ENCODE results near the gene PPP2R3C. TPM values are rescaled to one million over a fixed set of nuclear protein-coding genes. Genes with fewer than 3 reads are reported as not detected.
"Not testable (repeated sequence)": the region's sequence is repeated elsewhere in the genome, so short reads cannot be mapped to it uniquely, and the experiment has no call there.

PPP2R3C gene
- total RNA-seq, 1 donor from 2014 or later: 15.0 TPM

GRCh38 chr14:35068238-35069012 is 53.4 kb downstream of the PPP2R3C start:
- no peak for FAIRE-seq
- no peak for DNase-seq (ENCODE audit: low read depth)
- no peaks in the 10 kb centered on the region for H3K27me3 ChIP-seq (ENCODE audit: control insufficient read depth, insufficient read depth, low read length)
- peaks cover 6% of the 10 kb centered on the region for H3K36me3 ChIP-seq (ENCODE audit: control insufficient read depth, insufficient read depth, low read length)
- no peak overlapping the region for H3K4me3 ChIP-seq (ENCODE audit: low read depth, low read length)
- no peak for TF ChIP-seq CTCF (IDR thresholded peaks at IDR 0.05; ENCODE audit: insufficient read depth, low read length, severe bottlenecking)

DNA sequence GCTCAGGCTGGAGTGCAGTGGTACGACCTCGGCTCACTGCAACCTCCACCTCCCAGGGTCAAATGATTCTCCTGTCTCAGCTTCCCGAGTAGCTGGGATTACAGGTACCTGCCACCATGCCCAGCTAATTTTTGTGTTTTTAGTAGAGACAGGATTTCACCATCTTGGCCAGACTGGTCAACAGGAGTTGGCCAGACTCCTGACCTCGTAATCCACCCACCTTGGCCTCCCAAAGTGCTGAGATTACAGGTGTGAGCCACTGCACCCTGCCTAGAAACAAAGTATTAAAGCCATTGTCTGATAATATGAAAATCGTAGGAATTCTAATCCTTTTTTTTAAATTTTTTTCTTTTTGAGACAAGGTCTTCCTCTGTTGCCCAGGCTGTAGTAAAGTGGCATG is 56.1 kb downstream of the PPP2R3C start:
- not testable (repeated sequence) for H3K27me3 ChIP-seq (ENCODE audit: control insufficient read depth, insufficient read depth, low read length); H3K36me3 ChIP-seq (ENCODE audit: control insufficient read depth, insufficient read depth, low read length); DNase-seq (ENCODE audit: low read depth); FAIRE-seq; H3K4me3 ChIP-seq (ENCODE audit: low read depth, low read length)

GRCh38 chr14:35061113-35061791 is 60.5 kb downstream of the PPP2R3C start:
- not testable (repeated sequence) for FAIRE-seq; H3K36me3 ChIP-seq (ENCODE audit: control insufficient read depth, insufficient read depth, low read length); H3K27me3 ChIP-seq (ENCODE audit: control insufficient read depth, insufficient read depth, low read length); H3K4me3 ChIP-seq (ENCODE audit: low read depth, low read length)
- DNase-seq (ENCODE audit: low read depth): peak; percentile 76

DNA sequence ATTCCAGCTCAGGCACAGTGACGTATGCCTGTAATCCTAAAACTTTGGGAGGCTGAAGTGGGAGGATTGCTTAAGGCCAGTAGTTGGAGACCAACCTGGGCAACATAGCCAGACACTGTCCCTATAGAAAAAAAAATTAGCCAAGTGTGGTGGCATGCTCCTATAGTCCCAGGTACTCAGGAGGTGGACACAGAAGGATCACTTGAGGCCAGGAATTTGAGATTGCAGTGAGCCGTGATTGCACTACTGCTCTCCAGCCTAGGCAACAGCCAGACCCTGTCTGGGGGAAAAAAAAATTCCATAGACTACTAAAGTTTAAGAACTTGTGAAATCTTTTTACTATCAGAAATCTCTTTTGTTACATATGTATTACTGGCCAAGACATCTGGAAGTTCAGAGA is 69.2 kb downstream of the PPP2R3C start:
- FAIRE-seq (no peak), DNase-seq (ENCODE audit: low read depth) (no peak)
- H3K4me3 ChIP-seq (ENCODE audit: low read depth, low read length): no peak overlapping the region
- H3K36me3 ChIP-seq (ENCODE audit: control insufficient read depth, insufficient read depth, low read length): peaks cover 3% of the 10 kb centered on the region
- TF ChIP-seq CTCF (IDR thresholded peaks at IDR 0.05; ENCODE audit: insufficient read depth, low read length, severe bottlenecking): no peak
- no peaks in the 10 kb centered on the region for H3K27me3 ChIP-seq (ENCODE audit: control insufficient read depth, insufficient read depth, low read length)

DNA sequence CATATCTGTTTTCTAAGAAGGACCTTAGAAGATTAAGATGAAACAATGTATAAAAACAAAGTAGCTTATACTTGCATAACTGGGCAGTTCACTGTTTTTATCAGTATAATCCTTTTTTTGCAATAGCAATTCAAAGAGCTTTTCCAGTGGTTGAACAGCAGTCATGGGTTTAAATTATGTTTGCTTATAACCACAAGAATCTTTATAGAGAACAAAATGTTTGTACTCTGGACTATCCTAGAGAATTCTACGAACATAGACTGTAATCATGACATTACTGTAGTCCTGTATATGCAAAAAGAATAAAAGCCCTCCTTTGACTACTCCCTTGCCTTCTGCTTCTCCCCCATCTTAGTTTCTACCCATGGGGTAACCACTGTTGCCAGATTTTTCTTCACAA is 70.0 kb downstream of the PPP2R3C start:
- no peak overlapping the region for H3K4me3 ChIP-seq (ENCODE audit: low read depth, low read length)
- peaks cover 3% of the 10 kb centered on the region for H3K36me3 ChIP-seq (ENCODE audit: control insufficient read depth, insufficient read depth, low read length)
- H3K27me3 ChIP-seq (ENCODE audit: control insufficient read depth, insufficient read depth, low read length): no peaks in the 10 kb centered on the region
- DNase-seq (ENCODE audit: low read depth): no peak
- no peak for TF ChIP-seq CTCF (IDR thresholded peaks at IDR 0.05; ENCODE audit: insufficient read depth, low read length, severe bottlenecking)
- no peak for FAIRE-seq

DNA sequence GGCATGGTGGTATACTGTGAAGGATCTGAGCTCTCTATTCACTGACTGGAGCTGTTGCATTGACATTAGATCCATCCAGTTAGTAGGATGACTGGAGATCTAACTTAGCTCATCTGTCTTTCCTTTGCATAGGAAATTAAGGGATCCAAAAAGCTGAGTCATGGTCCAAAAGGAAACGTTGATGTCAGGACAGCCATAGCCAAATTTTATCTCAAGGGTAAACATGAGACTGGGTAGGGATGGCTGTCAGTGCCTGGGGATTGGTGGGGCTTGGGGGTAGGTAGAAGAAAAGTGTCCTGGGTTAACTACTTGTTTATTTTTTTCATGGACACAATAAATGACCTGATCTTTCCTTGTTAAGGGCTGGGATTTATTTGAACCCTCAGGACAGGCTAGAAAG is 71.1 kb downstream of the PPP2R3C start:
- H3K27me3 ChIP-seq (ENCODE audit: control insufficient read depth, insufficient read depth, low read length): no peaks in the 10 kb centered on the region
- FAIRE-seq: peak; percentile 7
- no peak overlapping the region for H3K4me3 ChIP-seq (ENCODE audit: low read depth, low read length)
- H3K36me3 ChIP-seq (ENCODE audit: control insufficient read depth, insufficient read depth, low read length): peaks cover 3% of the 10 kb centered on the region
- no peak for TF ChIP-seq CTCF (IDR thresholded peaks at IDR 0.05; ENCODE audit: insufficient read depth, low read length, severe bottlenecking)
- DNase-seq (ENCODE audit: low read depth): peak; percentile 21

Data from bronchial epithelial cell (primary cell).